Omental fat pad (tissue), 4 donors: Measurements from ENCODE around the gene GJB4. TPM values are rescaled to one million over a fixed set of nuclear protein-coding genes. Genes with fewer than 3 reads are reported as not detected.

Source experiments
- ATAC-seq: fragments of 150-250 bp; one replicate; pipeline ENCODE4 v1.9.1; 2016; ENCODE audit warnings: mild to moderate bottlenecking, moderate library complexity; ENCODE audit not compliant: low FRiP score
- DNase-seq: peaks from one replicate; pipeline ENCODE4 v3.0.0-alpha.2; 2019; ENCODE audit warnings: low spot score
- CTCF ChIP-seq, 3 donors: fragments of 450-650 bp; IDR thresholded peaks; one replicate each; pipeline ENCODE4 v1.5.1; 2016 to 2017; ENCODE audit warnings: antibody characterized with exemption in 3 of 3, mild to moderate bottlenecking in 3 of 3, moderate library complexity in 2 of 3
- total RNA-seq, 4 donors: library from RNA; depleted of rRNA; stranded (reverse); fragments of >200 nt; gene quantifications; one replicate each; pipeline ENCODE4 v1.1.0, GENCODE V29; 2016

GJB4 gene
- total RNA-seq, 4 donors from 2014 or later = not detected

- no peak for TF ChIP-seq CTCF (IDR thresholded peaks at IDR 0.05)
- ATAC-seq (no peak), DNase-seq (no peak)
Observed at GRCh38 chr1:34792424-34792823, 32.9 kb downstream of the GJB4 start.

- DNase-seq = no peak
- no peak for ATAC-seq
- no peak for TF ChIP-seq CTCF (IDR thresholded peaks at IDR 0.05)
Observed at GRCh38 chr1:34792868-34793727, 33.6 kb downstream of the GJB4 start, which contains the start of gene GJA4. TSS of gene GJA4 (plus strand) at chr1:34792999. CDS start at chr1:34794214, 1,215 bp downstream.

GRCh38 chr1:34794001-34794789, 34.7 kb downstream of the GJB4 start:
- no peak for ATAC-seq

GRCh38 chr1:34794790-34795180, 35.2 kb downstream of the GJB4 start:
- TF ChIP-seq CTCF (IDR thresholded peaks at IDR 0.05) = no peak
- DNase-seq (no peak), ATAC-seq (no peak)

More at GRCh38 chr1:34794001-34794789, 34.7 kb downstream of the GJB4 start:
- DNase-seq = no peak
- TF ChIP-seq CTCF (IDR thresholded peaks at IDR 0.05) = no peak

- DNase-seq = no peak
- no peak for ATAC-seq
- TF ChIP-seq CTCF (IDR thresholded peaks at IDR 0.05) = no peak
Observed at GRCh38 chr1:34795916-34796315, 36.4 kb downstream of the GJB4 start.

GRCh38 chr1:34796990-34797389, 37.5 kb downstream of the GJB4 start:
- TF ChIP-seq CTCF (IDR thresholded peaks at IDR 0.05) = no peak
- DNase-seq (no peak), ATAC-seq (no peak)
